ENCODE data around the gene FBRS. TPM values are rescaled to one million over a fixed set of nuclear protein-coding genes. Genes with fewer than 3 reads are reported as not detected.

The FBRS gene
- total and polyA plus RNA-seq, 2 of the 8 experiments (the other 6 are each of a cell fraction or from before 2014, with no cell fraction given): 2.4 to 13.9 TPM

DNA sequence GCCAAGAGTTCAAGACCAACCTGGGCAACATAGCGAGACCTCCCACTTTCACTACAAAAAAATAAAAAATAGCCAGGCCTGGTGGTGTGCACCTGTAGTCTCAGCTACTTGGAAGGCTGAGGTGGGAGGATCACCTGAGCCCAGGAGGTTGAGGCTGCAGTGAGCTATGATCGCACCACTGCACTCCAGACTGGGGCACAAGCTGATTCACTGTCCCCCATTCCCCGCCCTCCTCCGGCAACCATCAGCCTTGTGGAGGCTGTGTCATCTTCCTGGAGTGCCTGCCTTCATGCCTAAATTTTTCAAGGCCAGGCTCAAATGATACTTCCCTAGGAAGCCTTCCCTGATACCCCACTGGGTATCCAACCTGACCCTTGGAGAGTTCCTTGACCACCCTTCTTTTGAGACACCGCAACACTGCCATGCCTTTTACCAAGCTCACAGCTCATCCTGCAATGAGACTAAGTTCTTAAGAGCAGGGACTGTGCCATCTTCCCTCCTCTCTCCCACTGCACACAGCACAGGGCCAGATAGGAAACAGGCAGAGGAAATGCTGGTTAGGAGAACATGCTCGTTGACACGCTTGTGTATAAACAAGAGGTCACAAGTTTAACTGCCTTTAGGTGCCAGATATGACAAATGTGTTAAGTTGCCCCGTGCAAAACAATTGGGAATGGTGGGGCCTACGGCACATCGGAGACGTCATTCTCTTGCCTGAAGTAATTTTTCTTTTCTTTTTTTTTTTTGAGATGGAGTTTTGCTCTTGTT is 36.9 kb downstream of the FBRS start:
- Histone ChIP-seq H3K23me2 (ENCODE audit: low read depth, low read length) (peaks cover 5% of the 10 kb centered on the region), H2BK20ac (ENCODE audit: low read length) (no peak overlapping the region), H3K27me3 (replicated peaks in 1 of 4; ENCODE audit: control insufficient read depth in 3 of 4, extremely low read depth in 1 of 4, insufficient read depth in 3 of 4, low read length in 3 of 4) (peaks cover 44 to 69% (median 58%) of the 10 kb centered on the region in 4 experiments)
- TF ChIP-seq TAF1 (IDR thresholded peaks at IDR 0.05; ENCODE audit: low read depth, low read length): no peak
- no peak for TF ChIP-seq EGR1 (IDR thresholded peaks at IDR 0.05; ENCODE audit: borderline replicate concordance, low read depth, low read length)
- TF ChIP-seq CHD1 (IDR thresholded peaks at IDR 0.05; ENCODE audit: low read depth, low read length): no peak
- no peak for TF ChIP-seq CBX8 (IDR thresholded peaks at IDR 0.05; ENCODE audit: borderline replicate concordance, low read depth, low read length)
- TF ChIP-seq, protein P1, sequence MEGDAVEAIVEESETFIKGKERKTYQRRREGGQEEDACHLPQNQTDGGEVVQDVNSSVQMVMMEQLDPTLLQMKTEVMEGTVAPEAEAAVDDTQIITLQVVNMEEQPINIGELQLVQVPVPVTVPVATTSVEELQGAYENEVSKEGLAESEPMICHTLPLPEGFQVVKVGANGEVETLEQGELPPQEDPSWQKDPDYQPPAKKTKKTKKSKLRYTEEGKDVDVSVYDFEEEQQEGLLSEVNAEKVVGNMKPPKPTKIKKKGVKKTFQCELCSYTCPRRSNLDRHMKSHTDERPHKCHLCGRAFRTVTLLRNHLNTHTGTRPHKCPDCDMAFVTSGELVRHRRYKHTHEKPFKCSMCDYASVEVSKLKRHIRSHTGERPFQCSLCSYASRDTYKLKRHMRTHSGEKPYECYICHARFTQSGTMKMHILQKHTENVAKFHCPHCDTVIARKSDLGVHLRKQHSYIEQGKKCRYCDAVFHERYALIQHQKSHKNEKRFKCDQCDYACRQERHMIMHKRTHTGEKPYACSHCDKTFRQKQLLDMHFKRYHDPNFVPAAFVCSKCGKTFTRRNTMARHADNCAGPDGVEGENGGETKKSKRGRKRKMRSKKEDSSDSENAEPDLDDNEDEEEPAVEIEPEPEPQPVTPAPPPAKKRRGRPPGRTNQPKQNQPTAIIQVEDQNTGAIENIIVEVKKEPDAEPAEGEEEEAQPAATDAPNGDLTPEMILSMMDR (IDR thresholded peaks at IDR 0.05; ENCODE audit: control extremely low read depth in 1 of 3, insufficient read depth in 1 of 3, low read depth in 1 of 3, low read length in 3 of 3): no peak
- no peak for TF ChIP-seq YY1 (IDR thresholded peaks at IDR 0.05; ENCODE audit: low read depth, low read length)
- TF ChIP-seq HDAC2 (IDR thresholded peaks at IDR 0.05; ENCODE audit: borderline replicate concordance in 1 of 2, low read depth in 2 of 2, low read length in 2 of 2): no peak
- TF ChIP-seq SIRT6 (IDR thresholded peaks at IDR 0.05; ENCODE audit: low read length): no peak
- TF ChIP-seq HDAC6 (IDR thresholded peaks at IDR 0.05; ENCODE audit: low read depth, low read length): no peak
- TF ChIP-seq TEAD4 (IDR thresholded peaks at IDR 0.05; ENCODE audit: low read depth, low read length): no peak

More for the DNA sequence above, 36.9 kb downstream of the FBRS start:
- 84% methylated on average over 11 of the region's 11 CpGs; no CpG with 5 or more reads in 1 of the 2 experiments for WGBS, 2 experiments (ENCODE audit: extremely low coverage in 1 of 2, insufficient coverage in 1 of 2, insufficient read length in 1 of 2, insufficient replicate concordance in 2 of 2, low coverage in 1 of 2, low lambda C conversion rate in 2 of 2, missing lambda C conversion rate in 1 of 2)
- peaks cover 0 to 2% (median 0%) of the 10 kb centered on the region in 4 experiments; a peak in 2 of 8 replicates for H3K36me3 ChIP-seq (ENCODE audit: control insufficient read depth in 2 of 4, insufficient read depth in 4 of 4, low read length in 3 of 4)
- no peak overlapping the region for H4K5ac ChIP-seq (ENCODE audit: insufficient read length, low read depth, low read length)
- no peak for DNase-seq (ENCODE audit: low read depth in 1 of 2, low spot score in 2 of 2)
- H3K27ac ChIP-seq (ENCODE audit: low read depth, low read length): no peak overlapping the region
- POLR2A ChIA-PET (ENCODE audit: partially characterized antibody): interaction anchor here (0.6 to 2.7 kb wide), 6 partner anchors 35 to 205 kb away, joined by 3 to 14 read pairs (median 3); partner anchors contain the start of genes FBRS and PHKG2
- H4K20me1 ChIP-seq (replicated peaks in 1 of 2; ENCODE audit: control insufficient read depth in 1 of 2, insufficient read depth in 2 of 2, low read length in 2 of 2): peaks cover 7 to 19% of the 10 kb centered on the region in 2 experiments
- H2AFZ ChIP-seq (ENCODE audit: low read length): no peak overlapping the region
- peaks cover 2 to 8% (median 5%) of the 10 kb centered on the region in 4 experiments for H3K4me1 ChIP-seq (replicated peaks in 1 of 4; ENCODE audit: control insufficient read depth in 3 of 4, insufficient read depth in 4 of 4, low read length in 3 of 4)
- H4K8ac ChIP-seq (ENCODE audit: extremely low read depth, insufficient read depth, low read length): no peak overlapping the region
- no peak for FAIRE-seq
- H3K4me2 ChIP-seq (ENCODE audit: insufficient read depth in 1 of 2, low read depth in 2 of 2, low read length in 2 of 2): no peak overlapping the region
- no peak overlapping the region for H2BK15ac ChIP-seq (ENCODE audit: low read length)
- no peak overlapping the region for H2BK120ac ChIP-seq (replicated peaks; ENCODE audit: low read depth, low read length)
- H3K56ac ChIP-seq (replicated peaks; ENCODE audit: insufficient read length, low read depth, low read length): no peak overlapping the region
- no peak overlapping the region for H3K18ac ChIP-seq (ENCODE audit: extremely low read depth, low read length)
- H3K79me2 ChIP-seq (ENCODE audit: control insufficient read depth in 1 of 2, insufficient read depth in 2 of 2, low read length in 2 of 2): peaks cover 0 to 12% of the 10 kb centered on the region in 2 experiments; a peak in 2 of 4 replicates
- no peak overlapping the region for H4K91ac ChIP-seq (replicated peaks; ENCODE audit: insufficient read length, low read length)
- H3K4me3 ChIP-seq (ENCODE audit: extremely low read depth in 1 of 4, insufficient read depth in 2 of 4, low read depth in 3 of 4, low read length in 4 of 4): no peak overlapping the region
- CTCF ChIA-PET (ENCODE audit: partially characterized antibody): interaction anchor here (1.0 to 6.6 kb wide), 16 partner anchors 9 to 603 kb away, joined by 3 to 48 read pairs (median 7); partner anchors contain the start of genes FBRS, PRR14 and TBX6
- no peak overlapping the region for H3K4ac ChIP-seq (replicated peaks; ENCODE audit: insufficient read length, low read depth, low read length)
- no peak overlapping the region for H3K14ac ChIP-seq (ENCODE audit: insufficient read length)
- H3K79me1 ChIP-seq (ENCODE audit: low read depth, low read length): peaks cover 3% of the 10 kb centered on the region; the same call in 1 of the 2 replicates
- H2AK5ac ChIP-seq (ENCODE audit: low read depth, low read length): no peak overlapping the region
- no peak overlapping the region for H3K9ac ChIP-seq (replicated peaks in 1 of 4; ENCODE audit: extremely low read depth in 1 of 4, low read depth in 3 of 4, low read length in 3 of 4)
- no peak overlapping the region for H2BK12ac ChIP-seq (ENCODE audit: low read depth, low read length)
- no peaks in the 10 kb centered on the region for H3K9me3 ChIP-seq (ENCODE audit: insufficient read depth in 2 of 2, low read depth in 1 of 2, low read length in 1 of 2)
- H3K23ac ChIP-seq (ENCODE audit: insufficient read length): no peak overlapping the region
- H2BK5ac ChIP-seq (ENCODE audit: low read depth, low read length): no peak overlapping the region
